ENCODE measurements around the gene FAM78B. TPM values are rescaled to one million over a fixed set of nuclear protein-coding genes. Genes with fewer than 3 reads are reported as not detected.

The FAM78B gene
- total RNA-seq, 1 experiment from 2014 or later, result 0.72 TPM

- no peak for DNase-seq (ENCODE audit: low spot score)
Measured at GRCh38 chr1:166120281-166120680, 46.5 kb downstream of the FAM78B start.

DNA sequence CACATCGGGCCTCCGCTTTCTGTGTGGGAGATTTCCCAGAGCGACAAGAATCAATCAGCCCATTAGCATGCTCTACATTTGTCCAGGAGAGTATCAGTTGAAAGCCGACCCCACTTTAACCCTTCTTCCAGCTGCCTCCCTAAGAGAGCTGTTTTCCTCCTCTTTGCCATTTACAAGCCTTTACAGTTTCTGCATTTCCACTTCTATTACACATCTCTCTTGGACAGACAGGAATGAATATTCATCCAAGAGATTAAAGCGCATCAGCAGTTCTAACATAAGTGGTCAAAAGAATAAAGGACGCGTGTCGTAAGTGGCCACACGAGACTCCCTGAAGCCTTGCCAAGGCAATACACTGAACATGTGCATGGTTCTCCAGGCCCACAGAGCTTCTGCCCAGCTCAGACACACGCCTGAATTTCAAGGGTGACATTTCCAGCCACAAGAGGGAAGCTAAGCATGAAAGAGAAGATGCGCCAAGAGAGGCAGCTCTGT, 47.3 kb downstream of the FAM78B start:
- no peak for DNase-seq (ENCODE audit: low spot score)

GRCh38 chr1:166117776-166118175, 49.0 kb downstream of the FAM78B start:
- no peak for DNase-seq (ENCODE audit: low spot score)

GRCh38 chr1:166116026-166116425, 50.8 kb downstream of the FAM78B start:
- no peak for DNase-seq (ENCODE audit: low spot score)

DNA sequence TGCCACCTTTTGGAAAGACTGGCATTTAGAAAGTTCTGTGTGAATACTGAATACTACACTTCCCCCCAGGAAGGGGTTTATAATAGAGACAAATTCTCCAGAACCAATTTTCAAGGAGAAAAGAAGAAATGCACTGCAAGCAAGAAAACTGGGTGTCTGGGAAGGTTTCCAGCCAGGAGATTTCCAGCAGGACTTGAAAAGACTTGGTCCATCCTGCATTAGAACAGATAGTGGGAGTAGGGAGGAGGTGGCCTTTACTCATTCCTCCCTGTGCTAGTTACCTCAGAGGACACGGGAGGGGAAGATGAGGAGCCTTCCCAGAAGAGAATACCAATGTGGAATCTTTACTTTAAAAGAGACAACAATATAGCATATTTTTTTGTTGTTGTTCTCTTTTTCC, 52.4 kb downstream of the FAM78B start:
- DNase-seq (ENCODE audit: low spot score), result no peak

- no peak for DNase-seq (ENCODE audit: low spot score)
Measured at GRCh38 chr1:166113630-166114029, 53.2 kb downstream of the FAM78B start.

DNA sequence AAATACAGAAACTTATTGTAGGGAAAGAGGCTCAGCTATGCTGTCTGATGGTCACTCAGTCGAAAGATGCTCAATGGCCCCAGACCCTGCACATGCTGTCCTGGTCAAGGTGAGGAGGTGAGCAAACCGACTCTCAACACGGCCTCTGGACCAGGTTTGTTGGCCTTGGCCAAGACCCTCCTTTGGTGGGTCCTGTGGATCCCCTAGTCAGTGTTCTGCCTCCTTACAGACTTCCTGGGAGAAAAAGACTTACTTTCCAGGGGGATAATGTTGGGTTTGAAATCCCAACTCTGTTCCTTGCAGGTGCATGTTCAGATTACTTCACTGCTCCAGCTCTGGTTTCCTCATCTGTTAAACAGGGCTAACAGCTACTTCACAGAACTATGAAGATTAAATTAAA, 53.8 kb downstream of the FAM78B start:
- DNase-seq (ENCODE audit: low spot score), result no peak

DNA sequence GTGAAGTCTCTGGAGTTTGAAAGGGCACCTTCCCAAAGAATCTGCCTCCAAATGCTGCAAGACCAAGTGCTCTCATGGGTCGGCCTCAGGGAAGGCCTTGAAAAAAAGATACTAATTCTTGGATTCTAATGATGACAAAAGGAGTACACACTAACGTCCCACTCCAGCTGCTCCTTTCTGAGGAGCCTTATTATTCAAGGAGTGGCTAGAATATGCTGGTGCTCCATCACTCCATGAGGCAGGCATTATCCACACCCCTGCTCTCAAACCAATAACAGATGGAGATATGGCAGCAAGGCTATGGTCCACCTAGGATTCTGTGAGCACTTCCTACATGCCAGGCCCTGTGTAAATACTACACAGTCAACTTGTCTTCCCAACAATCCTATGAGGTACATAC, 54.4 kb downstream of the FAM78B start:
- DNase-seq (ENCODE audit: low spot score), result no peak

DNA sequence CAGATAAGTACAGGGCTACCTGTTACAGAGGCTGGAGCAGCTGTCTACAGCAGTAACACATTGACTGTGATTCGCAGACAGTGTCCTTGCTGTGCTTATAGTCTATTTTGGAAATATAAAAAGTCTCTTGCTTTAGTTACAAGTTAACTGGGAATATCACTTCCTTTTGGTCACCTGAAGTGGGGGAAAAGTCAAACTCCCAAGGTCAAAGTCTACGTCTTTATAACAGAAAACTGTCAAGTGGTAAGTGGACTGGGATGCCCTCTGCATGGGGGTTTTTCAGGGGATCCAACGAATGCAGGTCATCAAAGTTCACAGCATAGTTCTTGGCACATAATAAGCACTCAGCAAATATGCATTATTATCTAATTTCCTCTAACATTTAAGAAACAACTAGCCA, 55.4 kb downstream of the FAM78B start:
- no peak for DNase-seq (ENCODE audit: low spot score)

GRCh38 chr1:166090244-166090643, 76.6 kb downstream of the FAM78B start:
- DNase-seq (ENCODE audit: low spot score), result no peak

GRCh38 chr1:166089804-166090203, 77.0 kb downstream of the FAM78B start:
- DNase-seq (ENCODE audit: low spot score), result no peak

DNA sequence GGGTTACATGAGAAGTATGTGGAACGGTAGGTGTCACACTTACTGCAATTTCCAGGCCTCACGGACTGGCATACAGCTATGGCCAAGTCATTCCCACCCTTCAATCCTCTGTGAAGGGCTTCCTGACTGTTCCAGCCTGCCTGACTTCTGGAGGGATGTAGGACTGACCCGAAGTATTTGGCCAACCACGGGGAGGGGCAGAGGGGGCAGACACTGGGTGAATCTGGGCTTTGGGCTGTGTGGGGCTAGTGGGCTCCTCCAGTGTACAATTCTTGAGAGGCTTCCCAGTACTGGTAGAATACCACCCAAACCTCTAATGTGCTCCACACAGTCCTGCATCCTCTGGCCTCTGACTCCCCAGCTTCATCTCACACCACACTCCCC, 78.2 kb downstream of the FAM78B start:
- DNase-seq (ENCODE audit: low spot score), result no peak

GRCh38 chr1:166087734-166088571, 78.8 kb downstream of the FAM78B start:
- no peak for DNase-seq (ENCODE audit: low spot score)

DNA sequence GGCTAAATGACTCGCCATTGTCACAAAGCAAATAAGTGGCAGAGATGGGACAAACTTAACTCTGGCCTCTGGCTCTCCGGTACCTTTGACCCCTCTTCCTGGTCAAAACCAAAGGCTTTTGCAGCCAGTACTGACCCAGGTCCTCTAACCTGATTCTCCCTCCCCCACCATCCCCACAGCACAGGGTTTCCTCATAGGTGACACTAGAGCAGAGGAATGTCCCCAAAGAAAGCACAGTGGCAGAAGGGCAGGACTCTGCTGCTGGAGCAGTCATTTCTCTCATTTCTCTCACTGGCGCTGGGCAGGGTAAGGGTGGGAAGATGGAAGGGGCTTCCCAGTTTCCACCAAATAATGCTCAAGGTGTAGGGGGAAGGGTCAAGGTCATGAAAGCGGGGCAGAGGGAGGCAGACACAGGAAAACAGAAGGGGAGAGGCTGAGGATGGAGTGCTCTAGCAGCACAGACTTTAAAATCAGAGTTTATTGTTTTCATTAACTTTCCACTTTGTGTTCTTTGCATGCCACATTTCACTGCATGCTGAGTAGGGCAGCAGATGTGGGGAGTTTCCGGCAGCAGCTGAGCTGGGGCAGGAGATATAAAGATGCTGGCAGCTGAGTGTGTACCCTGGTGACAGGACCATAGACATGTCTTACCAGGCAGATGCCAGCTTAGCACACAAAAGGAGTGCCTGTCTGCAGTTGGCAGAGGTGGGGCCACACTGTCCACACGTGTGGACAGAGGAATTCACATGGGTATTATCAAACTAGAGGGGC, 80.5 kb downstream of the FAM78B start:
- no peak for DNase-seq (ENCODE audit: low spot score)

DNA sequence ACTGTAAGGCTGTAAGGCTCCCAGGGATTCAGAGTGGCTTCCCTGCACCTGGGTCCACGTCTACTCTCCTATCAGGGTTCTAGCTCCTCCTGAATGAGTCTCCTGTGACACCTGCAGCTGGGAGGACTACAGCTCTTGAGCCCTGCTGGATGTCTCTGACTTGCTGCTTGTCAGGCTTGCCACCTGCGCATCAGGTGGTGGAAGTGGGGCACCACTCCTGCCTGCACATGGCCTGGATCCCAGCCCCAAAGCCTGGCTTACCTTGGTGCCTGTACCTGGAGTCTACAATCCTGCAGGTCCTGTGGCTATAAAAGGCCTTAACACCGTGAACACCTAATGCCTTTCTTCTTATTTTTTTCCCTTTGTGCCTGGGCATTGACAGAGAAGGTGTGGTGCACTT, 82.2 kb downstream of the FAM78B start:
- no peak for DNase-seq (ENCODE audit: low spot score)

- DNase-seq (ENCODE audit: low spot score), result no peak
Measured at GRCh38 chr1:166083887-166084286, 82.9 kb downstream of the FAM78B start.

GRCh38 chr1:166082601-166083000, 84.2 kb downstream of the FAM78B start:
- DNase-seq (ENCODE audit: low spot score), result no peak

- peak; percentile 40 for DNase-seq (ENCODE audit: low spot score)
Measured at GRCh38 chr1:166080967-166081870, 85.6 kb downstream of the FAM78B start.

- peak; percentile 34 for DNase-seq (ENCODE audit: low spot score)
Measured at GRCh38 chr1:166080277-166080966, 86.4 kb downstream of the FAM78B start.

- DNase-seq (ENCODE audit: low spot score), result no peak
Measured at GRCh38 chr1:166079276-166079675, 87.5 kb downstream of the FAM78B start.

DNA sequence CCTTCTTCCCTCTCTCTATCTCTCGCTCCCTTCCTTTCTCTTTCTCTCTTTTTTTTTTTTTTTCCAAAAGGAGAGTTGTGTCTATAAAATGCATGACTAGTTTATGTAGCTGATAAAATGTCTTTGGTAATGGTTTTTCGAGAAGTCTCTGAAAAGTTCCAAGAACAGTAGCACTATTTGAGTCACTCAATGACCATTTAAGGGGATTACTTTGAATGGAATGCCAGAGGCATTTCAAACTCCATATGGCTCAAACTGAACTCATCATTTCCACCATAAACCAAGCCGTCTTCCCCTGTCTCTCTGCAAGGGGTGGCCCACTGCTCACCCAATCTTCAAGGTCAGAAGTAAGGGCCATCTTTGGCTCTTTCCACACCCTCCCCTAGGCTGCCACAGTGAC, 93.3 kb downstream of the FAM78B start:
- DNase-seq (ENCODE audit: low spot score), result no peak
